ENCODE results near the gene ADAMTS10. TPM values are rescaled to one million over a fixed set of nuclear protein-coding genes. Genes with fewer than 3 reads are reported as not detected.
A peak's percentile ranks its signal among the peaks of the same experiment; 100 is the strongest.

The ADAMTS10 gene
- total RNA-seq, 1 donor from 2014 or later, result 5.0 TPM

GRCh38 chr19:8585894-8586750 is 24.4 kb downstream of the ADAMTS10 start:
- no peak overlapping the region for H3K4me3 ChIP-seq (ENCODE audit: low read depth, low read length)
- peaks cover 23% of the 10 kb centered on the region for H3K27me3 ChIP-seq (ENCODE audit: control insufficient read depth, insufficient read depth, low read length)
- DNase-seq (ENCODE audit: low read depth), result no peak
- TF ChIP-seq CTCF (IDR thresholded peaks at IDR 0.05; ENCODE audit: insufficient read depth, low read length, poor library complexity, severe bottlenecking), result peak; percentile 49
- no peaks in the 10 kb centered on the region for H3K36me3 ChIP-seq (ENCODE audit: control insufficient read depth, insufficient read depth, low read length)

- DNase-seq (ENCODE audit: low read depth), result no peak
- no peak for TF ChIP-seq CTCF (IDR thresholded peaks at IDR 0.05; ENCODE audit: insufficient read depth, low read length, poor library complexity, severe bottlenecking)
- no peak overlapping the region for H3K4me3 ChIP-seq (ENCODE audit: low read depth, low read length)
- peaks cover 19% of the 10 kb centered on the region for H3K27me3 ChIP-seq (ENCODE audit: control insufficient read depth, insufficient read depth, low read length)
- no peaks in the 10 kb centered on the region for H3K36me3 ChIP-seq (ENCODE audit: control insufficient read depth, insufficient read depth, low read length)
Measured at GRCh38 chr19:8584965-8585893, 25.3 kb downstream of the ADAMTS10 start.

GRCh38 chr19:8580710-8581281 is 29.7 kb downstream of the ADAMTS10 start:
- Histone ChIP-seq H3K4me3 (ENCODE audit: low read depth, low read length) (no peak overlapping the region), H3K27me3 (ENCODE audit: control insufficient read depth, insufficient read depth, low read length) (peaks cover 16% of the 10 kb centered on the region), H3K36me3 (ENCODE audit: control insufficient read depth, insufficient read depth, low read length) (no peaks in the 10 kb centered on the region)
- no peak for DNase-seq (ENCODE audit: low read depth)
- peak; percentile 97 for TF ChIP-seq CTCF (IDR thresholded peaks at IDR 0.05; ENCODE audit: insufficient read depth, low read length, poor library complexity, severe bottlenecking)

DNA sequence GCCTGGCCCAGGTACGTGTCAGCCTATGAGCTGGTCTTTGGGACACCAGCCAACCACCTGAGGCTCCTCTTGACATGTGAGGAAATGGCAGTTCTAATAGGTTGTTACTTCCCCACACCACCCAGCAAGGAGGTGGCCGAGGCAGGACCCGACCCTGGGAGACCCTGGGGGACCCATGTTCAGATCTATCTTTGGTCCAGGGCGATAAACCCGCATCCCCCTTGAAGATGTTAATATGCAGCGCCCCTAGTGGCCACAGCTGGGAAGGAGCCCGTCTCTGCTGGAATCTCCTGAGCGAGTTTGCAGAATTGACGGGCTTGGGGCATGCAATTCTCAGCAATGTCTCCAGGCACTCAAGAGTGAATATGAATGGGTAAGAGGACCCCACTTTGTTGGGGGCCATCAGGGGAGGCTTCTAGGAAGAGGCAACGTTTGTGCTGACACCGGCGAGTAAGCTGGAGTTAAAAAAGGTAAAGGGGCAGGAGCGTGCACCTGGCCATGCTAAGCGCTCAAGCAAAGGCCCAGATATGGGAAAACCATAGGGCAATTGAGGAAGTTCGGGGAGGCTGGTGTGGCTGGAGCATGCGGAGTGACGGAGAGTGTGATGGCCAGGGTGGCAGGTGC is 31.8 kb downstream of the ADAMTS10 start:
- Histone ChIP-seq H3K27me3 (ENCODE audit: control insufficient read depth, insufficient read depth, low read length) (peaks cover 8% of the 10 kb centered on the region), H3K36me3 (ENCODE audit: control insufficient read depth, insufficient read depth, low read length) (no peaks in the 10 kb centered on the region), H3K4me3 (ENCODE audit: low read depth, low read length) (no peak overlapping the region)
- DNase-seq (ENCODE audit: low read depth), result no peak
- TF ChIP-seq CTCF (IDR thresholded peaks at IDR 0.05; ENCODE audit: insufficient read depth, low read length, poor library complexity, severe bottlenecking), result peak; percentile 89

DNA sequence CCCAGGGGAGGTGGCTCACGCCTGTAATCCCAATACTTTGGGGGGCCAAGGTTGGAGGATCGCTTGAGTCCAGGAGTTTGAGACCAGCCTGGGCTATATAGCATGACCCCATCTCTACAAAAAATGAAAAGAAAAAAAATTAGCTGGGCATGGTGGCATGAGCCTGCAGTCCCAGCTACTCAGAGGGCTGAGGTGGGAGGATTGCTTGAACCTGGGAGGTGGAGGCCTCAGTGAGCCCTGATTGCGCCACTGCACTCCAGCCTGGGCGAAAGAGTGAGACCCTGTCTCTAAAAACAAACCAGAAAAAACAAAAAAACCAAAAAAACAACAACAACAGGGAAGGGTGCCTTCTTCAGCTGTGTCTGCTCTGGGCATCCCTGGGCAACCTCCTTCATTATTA is 32.8 kb downstream of the ADAMTS10 start:
- no peak for DNase-seq (ENCODE audit: low read depth)
- Histone ChIP-seq H3K4me3 (ENCODE audit: low read depth, low read length) (no peak overlapping the region), H3K36me3 (ENCODE audit: control insufficient read depth, insufficient read depth, low read length) (no peaks in the 10 kb centered on the region), H3K27me3 (ENCODE audit: control insufficient read depth, insufficient read depth, low read length) (peaks cover 8% of the 10 kb centered on the region)
- TF ChIP-seq CTCF (IDR thresholded peaks at IDR 0.05; ENCODE audit: insufficient read depth, low read length, poor library complexity, severe bottlenecking), result no peak

Measured in kidney epithelial cell (primary cell).